Superior temporal gyrus (tissue), 1 donor: ENCODE measurements around the gene RAPGEF5.

Experiments used
- DNase-seq: peaks from one replicate; pipeline ENCODE4 v3.0.0-alpha.2; 2016; ENCODE audit errors: extremely low spot score

RAPGEF5 gene

DNA sequence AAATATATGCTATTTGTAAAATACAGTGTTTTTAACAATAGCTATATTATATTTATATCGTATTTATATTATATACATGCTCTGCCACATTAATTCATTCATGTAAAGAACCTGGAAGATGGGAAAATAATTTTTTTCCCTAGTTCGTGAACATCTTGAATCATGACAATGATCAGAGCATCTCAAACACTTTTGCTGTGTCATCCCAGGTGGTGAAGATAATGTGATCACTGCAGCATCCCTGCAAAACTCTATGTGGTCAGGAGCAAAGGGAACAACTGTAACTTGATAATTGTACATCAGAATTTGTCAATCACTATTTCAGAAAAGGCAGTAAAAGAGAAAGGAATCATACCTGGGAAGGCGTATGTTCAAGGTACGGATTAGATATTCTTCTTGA is 39.3 kb downstream of the RAPGEF5 start:
- peak; percentile 8 for DNase-seq

DNA sequence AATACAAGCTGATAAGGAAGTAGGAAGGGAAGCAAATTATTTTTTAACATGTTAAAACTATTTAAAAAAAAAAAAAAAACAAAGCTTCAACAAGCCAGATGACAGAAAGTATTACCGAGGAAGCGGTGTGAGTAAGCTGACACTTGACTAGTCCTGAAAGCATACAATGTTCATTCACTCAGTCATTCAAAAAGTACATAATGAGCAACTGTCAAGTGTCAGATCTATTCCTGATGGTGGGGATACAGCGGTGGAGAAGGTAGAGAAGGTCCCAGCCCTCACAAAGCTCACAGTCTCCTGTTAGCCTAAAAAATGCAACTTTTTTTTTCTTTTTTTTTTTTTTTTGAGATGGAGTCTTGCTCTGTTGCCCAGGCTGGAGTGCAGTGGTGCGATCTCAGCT is 40.0 kb downstream of the RAPGEF5 start:
- DNase-seq: no peak

DNA sequence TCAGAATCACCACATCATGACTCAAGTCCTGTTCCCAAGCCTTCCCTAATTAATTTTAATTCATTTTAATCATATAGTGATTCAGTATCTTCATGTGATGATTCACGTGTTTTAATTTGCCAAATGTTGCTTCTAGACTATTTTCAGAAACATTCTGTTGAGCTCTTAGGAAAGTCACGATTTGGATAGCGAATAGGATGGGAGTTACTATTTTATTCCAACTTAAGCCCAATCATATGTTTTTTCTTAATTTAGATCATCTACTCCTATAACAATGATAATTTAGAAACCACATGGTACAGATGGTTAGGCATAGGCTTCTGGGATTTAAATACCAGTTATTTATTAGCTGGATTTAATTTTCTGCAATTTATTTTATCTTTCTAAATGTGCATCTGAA is 49.1 kb downstream of the RAPGEF5 start:
- DNase-seq: no peak

DNA sequence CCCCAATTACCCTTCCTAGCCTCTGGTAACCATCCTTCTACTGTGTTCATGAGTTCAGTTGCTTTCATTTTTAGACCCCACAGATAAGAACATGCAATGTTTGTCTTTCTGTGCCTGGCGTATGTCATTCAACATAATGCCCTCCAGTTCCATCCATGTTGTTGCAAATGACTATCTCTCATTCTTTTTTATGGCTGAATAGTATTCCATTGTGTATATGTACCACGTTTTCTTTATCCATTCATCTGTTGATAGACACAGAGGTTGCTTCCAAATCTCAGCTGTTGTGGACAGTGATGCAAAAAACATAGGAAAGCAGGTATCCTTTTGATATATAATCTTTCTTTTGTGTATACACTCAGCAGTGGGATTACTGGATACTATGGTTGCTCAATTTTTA is 51.2 kb downstream of the RAPGEF5 start:
- no peak for DNase-seq

DNA sequence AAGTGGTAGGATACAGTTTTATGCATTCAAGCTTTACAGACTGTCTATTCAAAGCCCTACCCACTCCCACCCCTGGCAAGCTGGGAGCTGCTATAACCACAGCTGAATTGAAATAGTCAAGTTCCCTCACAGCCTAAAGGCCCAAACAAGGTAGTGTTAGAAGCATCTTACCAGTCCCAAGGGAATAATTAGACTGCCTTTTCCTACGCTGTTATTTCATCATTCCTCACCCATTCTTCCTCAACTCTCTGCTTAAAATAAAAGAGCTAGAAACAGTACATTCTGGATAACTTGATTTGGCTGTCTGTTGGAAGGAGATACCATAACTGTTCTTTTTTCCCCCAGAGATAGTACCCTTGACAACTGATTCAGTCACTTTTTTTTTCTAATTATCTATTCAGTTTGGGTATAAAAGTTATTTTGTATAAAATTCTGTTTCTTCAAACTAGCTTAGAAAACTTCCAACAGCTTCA is 54.0 kb downstream of the RAPGEF5 start:
- no peak for DNase-seq

DNA sequence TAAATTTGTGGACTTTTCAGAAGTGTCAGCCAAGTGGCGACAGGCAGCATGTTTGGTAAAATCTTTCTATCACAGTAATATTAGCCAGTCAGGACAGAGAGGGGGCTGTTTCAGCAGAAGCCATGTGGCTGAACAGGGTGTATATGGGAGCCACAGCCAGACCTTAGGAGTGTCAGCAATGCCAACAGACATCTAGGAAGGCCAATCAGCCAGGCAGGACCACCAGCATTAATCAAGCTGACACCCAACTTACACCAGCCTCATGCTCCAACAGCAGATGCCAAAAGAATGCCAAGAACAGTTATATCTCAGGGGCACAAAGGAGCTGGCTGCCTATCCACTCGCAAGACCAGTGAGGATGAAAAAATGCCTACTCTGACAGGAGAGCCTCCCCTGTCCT is 54.8 kb downstream of the RAPGEF5 start:
- no peak for DNase-seq

DNA sequence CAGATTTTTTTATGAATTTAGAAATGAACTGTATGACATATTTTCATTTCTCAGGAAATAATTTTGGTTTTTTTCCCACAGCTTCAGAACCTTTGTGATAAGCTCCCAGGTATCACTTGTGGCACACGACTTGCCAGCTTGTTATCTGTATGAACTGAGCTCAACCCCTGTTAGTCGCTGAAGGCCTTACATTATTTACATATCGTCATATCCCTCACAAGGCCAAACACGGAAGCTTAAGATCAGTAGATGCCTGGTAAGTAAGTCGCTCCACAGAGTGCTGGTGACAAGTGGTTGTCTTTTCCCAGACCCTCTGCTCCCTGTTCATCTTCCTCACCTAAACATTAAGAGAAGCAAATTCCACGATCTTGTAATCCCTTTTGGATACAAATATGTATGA is 55.2 kb downstream of the RAPGEF5 start:
- DNase-seq: peak; percentile 13

DNA sequence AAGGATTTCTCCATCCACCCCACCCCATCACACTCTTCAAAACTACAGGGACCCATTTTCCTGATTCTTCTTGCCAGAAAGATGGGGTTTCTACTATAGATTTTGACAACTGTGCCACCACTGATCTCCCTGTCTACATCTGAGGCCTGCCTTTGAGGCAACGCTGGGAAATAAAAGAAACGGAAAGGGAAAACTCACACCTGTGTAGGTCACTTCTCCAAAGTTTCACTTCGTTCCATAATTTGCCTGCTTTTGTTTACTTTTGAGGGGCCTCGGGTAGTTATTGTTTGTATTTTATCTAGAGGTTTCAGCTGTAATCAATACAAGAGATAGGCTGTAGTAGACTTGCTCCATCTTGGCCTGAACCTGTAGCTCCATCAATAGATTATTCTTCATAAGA is 56.1 kb downstream of the RAPGEF5 start:
- no peak for DNase-seq

DNA sequence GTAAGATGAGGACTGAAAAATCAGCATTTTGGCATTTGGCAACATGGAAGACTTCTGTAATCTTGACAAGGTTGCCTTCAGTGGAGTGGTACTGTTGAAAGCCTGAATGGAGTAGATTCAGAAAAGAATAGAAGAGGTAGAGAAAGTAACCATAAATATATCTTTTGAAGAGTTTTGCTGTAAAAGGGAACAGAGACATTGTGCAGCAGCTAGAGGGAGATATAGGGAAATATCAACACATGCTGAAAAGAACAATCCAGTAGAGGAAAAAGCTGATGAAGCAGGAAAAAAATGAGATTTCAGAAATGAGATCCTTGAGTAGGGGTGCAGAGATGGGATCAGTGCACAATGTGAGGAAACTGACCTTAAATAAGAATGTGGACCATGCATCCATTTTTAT is 60.0 kb downstream of the RAPGEF5 start:
- DNase-seq: no peak

DNA sequence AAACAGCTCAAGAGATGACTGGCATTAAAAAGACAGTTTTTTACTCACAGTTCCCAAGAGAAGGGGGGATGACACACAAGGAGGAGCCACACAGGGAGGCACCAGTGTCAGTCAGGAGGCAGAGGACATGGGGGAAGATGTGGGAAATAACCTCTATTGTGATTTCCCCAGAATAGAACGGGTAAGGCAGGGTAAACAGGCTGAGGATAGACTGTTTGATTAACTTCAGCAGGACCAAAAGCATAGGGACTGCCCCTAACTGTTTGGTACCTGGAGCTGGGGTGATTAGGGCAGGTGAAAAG is 60.7 kb downstream of the RAPGEF5 start:
- DNase-seq: no peak

DNA sequence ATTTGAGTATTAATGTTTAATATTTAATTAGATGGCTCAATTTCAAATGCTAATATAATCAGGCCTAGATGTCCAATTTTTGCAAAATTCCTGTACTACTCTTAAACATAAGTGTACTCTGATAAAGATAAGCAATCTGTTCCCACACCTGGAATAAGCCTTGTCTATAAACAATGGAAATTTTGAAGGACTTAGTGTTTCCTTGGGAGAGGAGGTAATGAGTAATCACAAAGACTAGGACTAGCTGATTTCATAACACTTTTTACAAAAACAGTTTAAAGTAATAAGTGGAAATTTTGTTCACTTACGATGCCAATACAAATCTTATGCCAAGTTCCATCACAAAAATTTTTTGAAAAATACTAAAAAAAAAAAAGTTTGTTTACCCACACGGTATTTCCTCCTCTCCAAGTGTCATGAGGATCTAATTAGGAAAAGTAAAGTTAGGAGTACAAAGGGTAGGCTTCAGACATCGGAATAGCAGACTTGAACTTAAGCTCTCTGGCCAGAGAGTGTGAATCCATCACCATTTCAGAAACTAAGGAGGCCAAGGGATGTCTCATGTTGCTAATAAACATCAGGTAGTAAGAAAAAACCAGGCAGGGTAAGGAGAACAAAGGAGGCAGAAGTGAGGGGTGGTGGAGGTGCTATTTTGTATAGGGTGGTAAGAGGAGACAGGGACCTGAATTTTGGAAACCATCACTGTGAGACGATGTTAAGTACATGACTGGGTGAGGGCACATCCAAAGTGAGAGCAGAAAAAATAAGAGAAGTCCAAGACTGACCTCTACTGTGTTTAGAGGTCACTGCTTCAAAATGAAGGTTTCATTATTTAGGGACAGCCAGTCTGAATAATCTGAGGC is 61.3 kb downstream of the RAPGEF5 start:
- DNase-seq: peak; percentile 82

DNA sequence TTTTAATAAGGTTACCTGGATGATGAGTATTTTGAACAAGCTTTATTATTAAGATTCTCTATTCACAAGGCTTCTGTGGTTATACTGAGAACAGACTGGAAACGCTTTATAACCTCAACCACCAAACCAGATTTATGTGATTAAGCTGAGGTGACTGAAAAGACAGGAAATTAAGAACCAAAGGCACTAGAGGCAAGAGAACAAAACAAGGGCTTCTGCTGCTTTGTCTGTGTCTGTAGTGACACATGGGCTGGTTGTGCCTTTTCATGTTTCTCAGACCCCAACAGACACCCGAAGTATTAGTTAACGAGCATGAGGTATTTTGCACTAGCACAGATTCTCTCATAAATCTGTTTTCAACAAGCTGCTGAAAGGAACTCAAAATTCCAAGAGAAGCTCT is 64.4 kb downstream of the RAPGEF5 start:
- DNase-seq: peak; percentile 72

DNA sequence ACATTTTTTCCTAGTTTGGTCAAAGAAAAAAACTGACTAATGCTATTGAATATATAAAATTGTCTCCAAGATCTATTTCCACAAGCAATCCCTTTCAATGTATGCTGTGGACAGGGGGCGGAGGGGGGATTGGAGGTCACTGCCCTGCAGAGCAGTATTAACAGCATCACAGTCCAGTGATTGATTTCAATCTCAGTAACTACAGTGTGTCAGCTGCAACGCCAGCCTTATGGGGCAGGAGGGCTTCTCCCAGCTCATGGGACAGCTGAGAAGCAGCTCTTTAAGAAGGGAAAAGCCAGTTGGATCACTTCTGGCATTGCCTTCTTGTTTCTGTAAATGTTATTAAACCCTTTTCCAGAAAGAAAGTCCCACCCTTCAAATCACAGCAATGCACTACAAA is 65.0 kb downstream of the RAPGEF5 start:
- no peak for DNase-seq

DNA sequence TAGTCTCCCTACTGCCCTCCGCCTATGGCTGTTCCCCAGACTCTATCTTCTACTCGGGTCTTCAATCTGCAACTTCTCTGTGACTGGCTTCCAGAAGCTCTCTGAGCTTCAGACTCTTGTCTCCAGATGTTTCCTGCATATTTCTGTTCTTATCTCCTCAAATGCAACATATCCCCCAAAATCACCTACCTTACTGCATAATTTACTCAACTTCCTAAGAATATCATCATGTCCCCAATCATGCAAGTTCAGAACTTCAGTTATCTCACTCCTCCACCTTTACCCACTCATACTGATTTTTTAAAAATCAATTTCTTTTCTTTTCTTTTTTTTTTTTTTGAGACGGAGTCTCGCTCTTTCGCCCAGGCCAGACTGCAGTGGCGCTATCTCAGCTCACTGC is 68.8 kb downstream of the RAPGEF5 start:
- DNase-seq: no peak

DNA sequence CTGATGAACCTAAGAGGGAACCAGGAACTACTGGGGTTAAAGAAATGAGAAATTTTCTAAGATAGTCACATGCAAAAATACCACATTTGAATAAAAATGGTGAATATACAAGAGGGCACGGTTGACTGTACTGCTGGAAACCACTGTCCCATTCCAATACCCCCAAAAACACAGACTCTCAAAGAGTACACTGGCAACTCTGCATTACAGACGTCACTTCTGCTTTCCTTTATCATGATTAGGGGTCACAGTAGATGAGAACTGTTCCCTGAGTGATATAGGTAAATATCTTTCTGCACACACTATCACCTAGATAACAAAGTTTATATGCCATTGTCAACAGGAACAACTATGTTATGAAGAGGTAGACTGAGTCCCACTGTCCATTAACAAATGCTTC is 69.5 kb downstream of the RAPGEF5 start:
- no peak for DNase-seq

DNA sequence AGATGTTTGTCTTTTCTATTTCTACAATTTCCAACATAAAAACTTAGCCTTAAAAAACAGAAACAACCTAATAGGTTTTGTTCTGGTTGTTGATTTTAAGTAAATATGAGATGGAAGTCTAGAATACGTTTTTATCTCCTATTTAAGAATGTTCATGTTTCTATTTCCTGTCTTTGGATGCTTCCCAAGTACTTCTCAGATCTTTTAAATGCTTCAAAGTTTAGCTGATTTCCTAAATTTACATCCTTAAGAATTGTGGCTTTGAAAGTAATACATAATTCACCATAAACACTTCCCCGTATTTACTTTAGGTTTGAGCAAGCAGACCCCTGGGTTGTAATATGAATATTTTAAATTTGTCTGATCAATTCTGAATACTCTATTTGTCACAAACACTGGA is 70.5 kb downstream of the RAPGEF5 start:
- no peak for DNase-seq

DNA sequence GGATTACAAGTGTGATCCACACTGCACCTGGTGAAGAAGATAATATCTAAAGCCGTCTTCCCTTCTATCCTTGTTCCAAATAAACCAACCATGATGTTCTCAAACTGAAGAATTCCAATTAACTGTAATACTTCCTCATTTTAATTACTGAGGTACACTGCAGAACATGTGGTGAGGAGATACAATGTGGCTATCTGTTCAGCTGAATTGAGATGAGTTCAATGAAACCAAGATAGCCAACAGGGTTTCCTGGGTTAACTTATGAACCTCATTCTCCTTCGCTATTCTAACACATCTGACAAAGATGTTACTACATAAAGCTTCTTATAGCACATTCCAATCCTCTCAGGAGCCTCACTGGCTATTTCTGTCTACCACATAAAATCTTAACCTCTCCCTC is 75.5 kb downstream of the RAPGEF5 start:
- DNase-seq: no peak

DNA sequence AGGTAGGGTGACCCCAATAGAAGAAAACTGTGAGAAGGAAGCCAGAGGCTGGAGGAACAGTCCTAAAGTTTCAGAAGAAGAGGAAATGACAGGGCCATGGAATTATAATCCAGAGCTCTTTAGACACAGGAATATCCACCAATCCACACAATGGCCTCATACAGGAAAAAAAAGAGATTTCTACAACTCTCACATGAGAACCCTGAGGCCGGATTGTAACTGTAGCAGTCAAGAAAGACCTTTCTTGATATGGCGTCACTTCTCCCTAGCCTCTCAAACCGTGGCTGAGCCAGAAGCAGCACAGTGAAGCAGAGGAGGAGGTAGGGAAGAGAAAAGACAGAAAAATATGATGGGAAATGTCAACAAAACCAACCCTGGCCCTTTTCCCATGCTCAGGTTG is 76.9 kb downstream of the RAPGEF5 start:
- DNase-seq: no peak

DNA sequence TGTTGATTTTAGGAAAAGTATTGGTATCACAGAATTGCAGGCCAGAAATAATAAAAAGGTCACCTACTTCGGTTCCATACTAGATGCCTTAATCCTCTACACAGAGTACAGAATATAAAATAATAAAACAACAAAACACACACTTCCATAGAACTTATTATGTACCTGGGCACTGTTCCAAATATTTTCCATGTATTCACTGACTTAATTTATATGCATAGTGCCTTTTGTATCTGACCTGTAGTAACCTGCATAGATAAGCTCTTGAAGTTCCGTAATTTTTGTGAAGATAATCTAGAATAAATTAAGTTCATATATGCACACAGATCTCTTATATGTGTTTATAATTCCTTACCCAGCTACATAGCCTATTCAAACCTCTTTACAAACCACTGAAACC is 78.3 kb downstream of the RAPGEF5 start:
- no peak for DNase-seq

DNA sequence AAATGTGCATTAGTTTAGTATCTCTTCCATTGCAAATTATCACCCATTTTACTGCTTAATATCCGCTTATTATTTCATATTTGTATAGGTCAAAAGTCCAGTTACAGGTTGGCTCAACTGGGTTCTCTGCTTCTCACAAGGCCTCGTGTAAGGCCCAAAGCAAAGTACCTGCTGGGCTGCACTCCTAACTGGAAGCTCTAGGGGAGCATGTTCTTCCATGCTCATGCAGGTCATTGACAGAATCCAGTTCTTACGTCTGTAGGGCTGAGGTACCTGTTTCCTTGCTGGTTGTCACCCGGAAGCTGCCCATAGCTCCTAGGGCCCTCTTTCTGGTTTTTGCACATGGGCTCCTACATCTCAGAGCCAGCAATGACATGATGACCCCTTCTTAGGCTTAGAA is 79.6 kb downstream of the RAPGEF5 start:
- DNase-seq: no peak

DNA sequence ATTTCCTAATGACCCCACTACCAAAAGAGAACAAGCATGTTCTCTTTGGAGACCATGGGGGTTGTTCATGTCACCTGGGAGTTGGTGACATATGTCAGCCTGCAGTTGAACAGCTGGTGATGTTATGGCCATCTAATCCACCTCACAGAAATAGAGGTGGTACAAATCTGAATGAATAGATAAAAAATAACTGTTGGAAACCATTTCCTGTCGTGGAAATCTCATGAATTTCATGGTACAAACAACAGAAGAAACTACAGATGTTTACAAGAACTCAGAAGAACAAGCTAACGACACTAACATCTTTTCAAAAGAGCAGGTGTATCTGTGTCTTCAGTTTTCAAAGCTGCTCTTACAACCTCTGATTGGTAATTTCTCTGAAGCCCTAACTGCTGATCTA is 81.3 kb downstream of the RAPGEF5 start:
- DNase-seq: no peak

DNA sequence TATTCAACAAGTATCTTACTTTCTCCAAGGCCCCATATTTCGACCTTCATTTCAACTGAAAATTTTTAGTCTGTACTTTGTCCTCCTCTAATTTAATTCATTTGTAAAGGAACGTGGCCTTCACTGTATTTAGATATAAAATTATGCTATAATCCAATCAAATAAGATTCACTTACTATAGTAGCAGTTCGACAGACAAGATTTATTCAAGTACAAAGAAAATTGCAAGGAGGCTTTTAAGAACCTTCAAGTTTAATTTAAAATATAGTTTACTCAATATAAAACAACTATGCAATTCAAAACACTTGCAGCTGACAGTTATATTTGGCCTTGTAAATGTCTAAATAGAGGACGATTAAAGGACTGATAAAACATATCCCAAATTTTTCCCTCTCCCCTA is 85.6 kb downstream of the RAPGEF5 start:
- DNase-seq: no peak

DNA sequence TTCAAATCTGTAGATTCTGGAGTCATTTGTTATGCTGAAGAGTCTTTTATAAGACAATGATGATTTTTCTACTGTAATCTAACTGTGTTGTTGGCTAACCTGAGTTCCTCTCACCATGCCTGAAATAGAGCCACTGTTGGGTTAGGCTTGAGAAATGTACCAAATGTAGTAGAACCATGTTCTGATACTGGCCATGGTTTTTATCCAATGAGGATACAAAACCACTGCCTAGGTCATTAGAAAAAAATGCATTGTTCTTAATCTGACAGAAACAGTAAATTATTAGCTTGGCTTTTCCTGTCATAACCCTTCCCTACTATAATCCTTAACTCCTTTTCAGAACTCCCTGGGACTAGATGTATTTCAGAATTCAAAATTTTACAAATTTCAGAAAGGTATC is 86.6 kb downstream of the RAPGEF5 start:
- DNase-seq: no peak

DNA sequence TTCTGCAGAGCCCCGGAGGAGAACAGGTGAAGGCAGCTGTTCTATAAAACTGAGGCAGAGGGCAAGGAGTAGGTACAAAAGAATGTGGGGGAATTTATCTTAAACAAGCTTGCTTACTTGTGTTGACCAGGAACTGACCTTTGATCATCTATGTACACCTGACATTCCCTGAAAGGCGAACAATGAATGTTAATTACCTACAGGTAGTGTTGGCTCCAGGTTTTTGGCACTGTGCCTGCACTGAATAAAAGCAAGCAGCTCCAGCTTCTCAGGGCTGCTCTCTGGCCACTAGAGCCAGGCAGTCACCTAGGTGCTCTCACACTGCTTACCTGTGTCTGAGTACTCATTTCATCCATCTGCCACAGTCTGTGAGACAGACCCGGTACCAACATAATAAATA is 87.0 kb downstream of the RAPGEF5 start:
- DNase-seq: no peak
